NB4 (cell line): ENCODE measurements around the gene ANO8.

Experiments
- CTCF ChIP-seq: IDR thresholded peaks from one replicate; pipeline ENCODE4 v1.5.1; 2012; ENCODE audit warnings: low read depth, low read length
- MAX ChIP-seq: IDR thresholded peaks from 2 replicates; pipeline ENCODE4 v1.6.1; 2011; ENCODE audit warnings: low read depth, low read length
- MYC ChIP-seq: IDR thresholded peaks from 2 replicates; pipeline ENCODE4 v1.6.1; 2011; ENCODE audit warnings: low read depth, low read length
- POLR2A ChIP-seq: IDR thresholded peaks from 2 replicates; pipeline ENCODE4 v1.6.1; 2011; ENCODE audit warnings: mild to moderate bottlenecking; ENCODE audit not compliant: insufficient read length; ENCODE audit errors: extremely low read depth

GRCh38 chr19:17330262-17331044, 4.2 kb downstream of the ANO8 start:
- no peak for TF ChIP-seq CTCF
- no peak for TF ChIP-seq MAX
- no peak for TF ChIP-seq POLR2A
- no peak for TF ChIP-seq MYC
